Activated CD4-positive, CD25-positive, alpha-beta regulatory T cell treated with anti-CD3 and anti-CD28 coated beads, Interleukin-2, amount 50 U/mL, for 72 hours (primary cell): ENCODE data around the gene MYO1E.
A peak's percentile ranks its signal among the peaks of the same experiment; 100 is the strongest.

ENCODE experiments used
- DNase-seq: peaks from one replicate; pipeline ENCODE4 v3.0.0; 2021

Gene MYO1E

GRCh38 chr15:59312205-59312604, 60.5 kb downstream of the MYO1E start:
- no peak for DNase-seq

GRCh38 chr15:59311195-59311594, 61.5 kb downstream of the MYO1E start:
- DNase-seq, result no peak

GRCh38 chr15:59309405-59309804, 63.3 kb downstream of the MYO1E start:
- no peak for DNase-seq

- no peak for DNase-seq
Observed at GRCh38 chr15:59307165-59307537, 65.5 kb downstream of the MYO1E start.

- DNase-seq, result no peak
Observed at GRCh38 chr15:59306520-59307164, 66.0 kb downstream of the MYO1E start.

GRCh38 chr15:59304807-59305206, 67.9 kb downstream of the MYO1E start:
- no peak for DNase-seq

GRCh38 chr15:59304034-59304795, 68.5 kb downstream of the MYO1E start:
- DNase-seq, result no peak

GRCh38 chr15:59303633-59304032, 69.0 kb downstream of the MYO1E start:
- no peak for DNase-seq

- no peak for DNase-seq
Observed at GRCh38 chr15:59303136-59303535, 69.5 kb downstream of the MYO1E start.

- no peak for DNase-seq
Observed at GRCh38 chr15:59301527-59301926, 71.1 kb downstream of the MYO1E start.

- no peak for DNase-seq
Observed at GRCh38 chr15:59300618-59301139, 72.0 kb downstream of the MYO1E start.

- DNase-seq, result peak; percentile 55
Observed at GRCh38 chr15:59299929-59300617, 72.6 kb downstream of the MYO1E start.

GRCh38 chr15:59298854-59299250, 73.8 kb downstream of the MYO1E start:
- DNase-seq, result no peak

GRCh38 chr15:59298225-59298853, 74.3 kb downstream of the MYO1E start:
- no peak for DNase-seq

- DNase-seq, result no peak
Observed at GRCh38 chr15:59296181-59296617, 76.5 kb downstream of the MYO1E start.

- DNase-seq, result no peak
Observed at GRCh38 chr15:59295261-59296001, 77.2 kb downstream of the MYO1E start.

- DNase-seq, result no peak
Observed at GRCh38 chr15:59294574-59295260, 78.0 kb downstream of the MYO1E start.

- no peak for DNase-seq
Observed at GRCh38 chr15:59292442-59293151, 80.1 kb downstream of the MYO1E start.

GRCh38 chr15:59291213-59291549, 81.5 kb downstream of the MYO1E start:
- no peak for DNase-seq

GRCh38 chr15:59290295-59291212, 82.1 kb downstream of the MYO1E start:
- DNase-seq, result no peak
